ENCODE results near the gene MBP.

The MBP gene

GRCh38 chr18:77065221-77065981 is 67.2 kb downstream of the MBP start:
- DNase-seq (ENCODE audit: low spot score) = peak; percentile 66

GRCh38 chr18:77063260-77063659 is 69.3 kb downstream of the MBP start:
- DNase-seq (ENCODE audit: low spot score) = peak; percentile 84

DNA sequence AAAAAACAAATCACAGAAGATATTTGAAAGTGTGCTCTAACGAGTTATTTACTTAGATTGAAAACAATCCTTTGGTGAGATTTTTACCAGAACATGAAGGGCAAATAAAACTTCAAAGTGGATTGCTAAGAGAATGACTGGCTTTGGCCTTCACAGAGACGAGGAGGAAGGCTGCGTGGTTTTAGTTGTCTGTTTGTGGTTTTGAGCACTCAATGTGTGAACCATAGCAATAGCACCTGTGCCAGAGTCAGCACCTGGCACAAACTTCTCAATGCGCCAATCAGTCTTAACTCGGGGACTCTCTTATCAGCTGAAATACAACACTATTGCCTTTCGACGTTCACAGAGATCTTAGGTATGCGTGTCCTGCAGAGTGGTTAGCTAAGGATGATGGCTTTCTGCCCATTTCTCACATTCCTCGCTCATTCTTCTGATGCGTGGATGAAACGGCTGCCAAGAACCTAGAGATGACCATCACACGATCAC is 70.0 kb downstream of the MBP start:
- DNase-seq (ENCODE audit: low spot score) = peak; percentile 91

DNA sequence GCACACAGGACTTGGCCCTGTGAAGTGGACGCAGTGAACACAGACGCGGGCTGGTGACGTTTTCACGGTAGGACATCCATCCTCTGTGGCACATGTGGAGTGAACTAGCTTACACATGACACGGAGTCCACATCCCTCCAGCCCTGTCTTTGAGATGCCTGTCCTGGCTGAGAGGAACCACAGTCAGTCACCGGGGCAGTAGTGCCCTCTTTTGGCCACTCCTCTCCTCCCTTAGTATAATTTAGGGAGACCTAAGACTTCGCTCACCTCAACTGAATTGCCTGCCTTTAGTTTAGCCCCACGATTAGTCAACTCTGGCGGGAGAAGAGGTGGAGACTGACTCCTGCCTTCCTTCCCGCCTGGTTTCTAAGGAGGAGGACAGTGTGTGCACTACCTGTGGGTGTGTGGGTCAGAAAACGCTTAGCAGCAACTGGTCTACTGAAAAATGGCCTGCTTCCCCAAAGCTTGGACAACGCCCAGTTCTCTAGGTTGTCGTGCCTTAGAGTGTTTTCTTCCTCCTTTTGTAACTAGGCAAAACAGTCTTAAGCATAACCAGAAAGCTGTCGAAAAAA is 70.6 kb downstream of the MBP start:
- no peak for DNase-seq (ENCODE audit: low spot score)

DNA sequence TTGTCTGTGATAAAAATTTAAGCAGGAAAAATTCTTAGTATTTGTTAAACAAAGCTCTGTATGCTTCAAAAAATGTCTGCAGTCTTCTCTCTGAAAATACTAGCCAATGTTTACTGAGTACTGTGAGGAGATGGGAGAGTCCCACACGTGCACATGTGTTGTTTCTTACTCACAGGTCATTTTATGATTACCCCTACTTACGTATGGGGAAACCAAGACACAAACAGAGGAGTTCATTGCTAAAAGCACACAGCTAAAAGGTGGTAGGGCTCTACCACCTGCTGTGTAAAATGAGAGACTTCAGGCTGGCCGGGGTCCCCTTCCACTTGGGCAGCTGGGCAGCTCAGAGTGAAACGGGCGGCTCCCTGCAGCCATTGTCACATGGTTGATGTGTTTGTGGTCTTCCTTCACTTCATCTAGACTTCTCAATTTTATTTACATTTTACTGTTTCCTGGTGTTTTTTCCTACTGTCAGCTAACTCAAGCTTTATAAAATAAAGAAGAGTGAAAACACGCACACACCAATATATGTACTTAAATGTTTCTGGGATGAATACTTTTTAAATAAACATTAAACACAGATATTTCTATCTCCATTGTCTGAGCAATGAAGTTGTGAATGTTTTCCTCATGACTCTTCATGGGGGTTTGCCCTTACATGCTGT is 71.2 kb downstream of the MBP start:
- peak; percentile 38 for DNase-seq (ENCODE audit: low spot score)

GRCh38 chr18:77060151-77060550 is 72.4 kb downstream of the MBP start:
- no peak for DNase-seq (ENCODE audit: low spot score)

DNA sequence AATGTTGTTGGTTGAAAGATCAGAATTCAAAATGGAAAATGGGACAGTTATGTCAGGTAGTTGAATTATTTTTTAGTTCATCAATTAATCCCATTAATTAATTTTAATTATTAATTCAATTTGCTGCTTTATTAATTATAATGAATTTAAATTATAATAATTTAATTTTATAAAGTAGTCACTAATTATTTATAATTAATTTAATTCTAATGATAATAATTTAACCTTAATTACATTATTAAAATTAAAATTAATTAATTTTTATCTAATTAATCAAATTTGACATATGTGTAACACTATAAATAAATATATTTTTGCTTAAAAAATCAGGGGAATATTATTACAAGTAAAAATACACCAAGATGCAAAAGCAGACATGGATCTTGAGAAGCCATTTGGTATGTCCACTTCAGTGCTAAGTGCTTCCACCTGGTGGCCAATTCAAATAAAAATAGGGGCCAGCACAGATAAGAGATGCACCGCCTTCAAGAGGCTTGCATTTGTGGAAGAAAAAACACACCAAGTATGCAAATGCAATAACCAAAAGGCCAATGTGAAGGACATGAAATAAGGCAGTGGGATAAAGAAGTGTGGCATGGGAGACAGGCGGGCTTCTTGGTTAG is 73.2 kb downstream of the MBP start:
- peak; percentile 49 for DNase-seq (ENCODE audit: low spot score)

DNA sequence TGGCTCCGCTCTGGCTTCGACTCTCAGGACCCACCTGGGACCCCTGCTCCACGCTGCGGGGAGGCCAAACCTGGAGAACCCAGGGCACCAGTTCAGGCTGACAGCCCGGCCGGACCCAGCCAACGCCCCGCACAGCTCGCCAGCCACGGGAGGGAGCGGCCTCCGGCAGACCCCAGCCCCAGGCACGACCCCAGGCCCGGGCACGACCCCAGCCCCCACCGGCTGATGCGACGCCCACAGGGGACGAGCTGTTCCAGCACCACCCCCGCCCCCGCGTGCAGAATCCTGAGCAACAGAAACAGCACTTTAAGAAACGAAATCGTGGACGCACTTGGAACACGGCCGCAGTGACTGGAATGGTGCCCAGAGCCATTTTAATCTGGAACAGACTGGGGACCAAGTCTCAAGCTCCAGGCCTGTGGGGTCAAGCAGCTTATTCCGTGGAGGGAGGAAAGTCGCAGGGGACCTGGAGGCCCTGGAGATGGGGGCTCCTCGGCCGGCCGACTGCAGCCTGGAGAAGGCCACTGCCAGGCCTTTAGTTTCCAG is 74.2 kb downstream of the MBP start:
- DNase-seq (ENCODE audit: low spot score) = no peak

- no peak for DNase-seq (ENCODE audit: low spot score)
Observed at GRCh38 chr18:77057006-77057395, 75.6 kb downstream of the MBP start.

- no peak for DNase-seq (ENCODE audit: low spot score)
Observed at GRCh38 chr18:77056344-77057005, 76.1 kb downstream of the MBP start.

GRCh38 chr18:77055429-77056300 is 76.9 kb downstream of the MBP start:
- DNase-seq (ENCODE audit: low spot score) = no peak

DNA sequence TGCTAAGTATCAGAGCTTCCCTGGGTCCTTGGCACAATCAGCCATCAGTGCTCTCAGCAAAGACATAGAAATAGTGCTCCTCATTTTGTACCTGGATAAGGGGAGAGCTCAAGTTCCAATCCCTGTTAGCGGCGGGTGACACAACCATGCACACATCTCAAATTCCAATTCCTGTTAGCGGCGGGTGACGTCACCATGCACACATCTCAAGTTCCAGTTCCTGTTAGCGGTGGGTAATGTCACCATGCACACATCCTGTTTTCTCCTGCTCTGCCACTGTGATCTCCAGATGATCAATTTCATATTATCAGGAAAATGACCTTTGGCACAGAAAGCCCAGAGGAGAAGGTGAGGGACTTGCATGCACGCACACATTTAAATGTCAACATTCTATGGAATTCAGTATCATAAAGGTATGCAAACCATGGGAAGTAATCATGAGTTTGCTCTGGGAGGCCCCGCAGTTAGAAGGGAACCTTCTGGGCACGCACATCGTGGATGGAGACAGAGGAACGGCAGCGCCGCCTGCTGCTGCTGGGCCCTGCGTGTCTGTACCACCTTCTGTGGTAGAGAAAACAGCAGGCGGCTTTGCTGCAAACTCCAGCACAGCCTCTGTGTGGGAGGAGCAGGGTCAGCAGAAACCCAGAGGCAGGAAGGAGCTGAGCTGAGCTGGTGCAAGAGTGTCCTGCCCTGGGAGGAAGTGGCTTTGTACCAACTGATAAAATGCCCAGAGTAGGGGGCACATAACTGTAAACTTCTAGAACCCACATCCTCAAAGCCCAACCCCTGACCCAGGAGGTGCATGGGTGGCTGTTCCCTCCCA is 77.8 kb downstream of the MBP start:
- DNase-seq (ENCODE audit: low spot score) = peak; percentile 81

DNA sequence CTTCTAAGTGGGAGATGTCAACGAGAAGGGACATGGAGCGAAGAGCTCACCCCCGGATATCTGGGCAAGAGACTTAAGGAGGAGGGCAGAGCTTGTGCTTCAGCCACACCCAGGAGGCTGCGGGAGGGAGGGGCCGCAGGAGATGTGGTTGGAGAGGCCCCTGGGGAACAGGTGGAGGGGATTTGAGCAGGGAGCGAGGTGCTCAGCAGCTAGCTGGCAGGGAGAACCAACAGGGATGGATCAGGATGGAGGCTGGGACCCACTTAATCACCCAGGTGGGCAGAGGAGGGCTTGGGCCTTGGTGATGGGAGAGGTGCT is 78.3 kb downstream of the MBP start:
- peak; percentile 21 for DNase-seq (ENCODE audit: low spot score)

DNA sequence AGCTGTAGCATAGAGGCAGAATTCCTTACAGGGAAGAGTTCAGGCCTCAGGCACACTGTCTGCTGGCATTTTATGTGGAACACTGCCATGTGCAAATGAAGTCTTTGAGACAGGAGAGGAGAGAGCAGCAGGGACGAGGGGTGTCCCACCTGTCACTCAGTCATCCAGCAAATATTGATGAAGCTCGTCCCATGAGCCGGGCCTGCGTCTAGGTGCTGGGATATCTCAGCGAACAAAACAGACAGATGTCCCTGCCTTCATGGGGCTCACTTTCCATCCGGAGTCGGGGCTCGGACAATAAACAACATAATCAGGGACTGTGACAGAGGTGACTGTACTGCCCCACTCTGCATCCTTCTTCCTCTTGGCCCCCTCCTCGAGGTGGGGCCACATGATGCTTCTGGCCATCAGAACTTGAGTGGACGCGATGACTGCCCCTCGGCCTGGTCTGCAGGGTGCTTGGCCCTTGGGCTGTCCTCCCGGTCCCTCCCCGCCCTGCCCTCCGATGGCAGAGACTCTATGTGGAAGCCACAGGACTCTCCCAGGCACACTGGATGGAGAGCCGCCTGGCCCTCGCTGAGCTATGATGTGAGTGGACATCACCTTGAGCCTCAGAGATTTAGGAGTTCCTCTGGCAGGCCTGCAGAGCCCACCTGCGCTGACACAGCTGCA is 78.8 kb downstream of the MBP start:
- DNase-seq (ENCODE audit: low spot score) = no peak

- DNase-seq (ENCODE audit: low spot score) = no peak
Observed at GRCh38 chr18:77052983-77053309, 79.6 kb downstream of the MBP start.

DNA sequence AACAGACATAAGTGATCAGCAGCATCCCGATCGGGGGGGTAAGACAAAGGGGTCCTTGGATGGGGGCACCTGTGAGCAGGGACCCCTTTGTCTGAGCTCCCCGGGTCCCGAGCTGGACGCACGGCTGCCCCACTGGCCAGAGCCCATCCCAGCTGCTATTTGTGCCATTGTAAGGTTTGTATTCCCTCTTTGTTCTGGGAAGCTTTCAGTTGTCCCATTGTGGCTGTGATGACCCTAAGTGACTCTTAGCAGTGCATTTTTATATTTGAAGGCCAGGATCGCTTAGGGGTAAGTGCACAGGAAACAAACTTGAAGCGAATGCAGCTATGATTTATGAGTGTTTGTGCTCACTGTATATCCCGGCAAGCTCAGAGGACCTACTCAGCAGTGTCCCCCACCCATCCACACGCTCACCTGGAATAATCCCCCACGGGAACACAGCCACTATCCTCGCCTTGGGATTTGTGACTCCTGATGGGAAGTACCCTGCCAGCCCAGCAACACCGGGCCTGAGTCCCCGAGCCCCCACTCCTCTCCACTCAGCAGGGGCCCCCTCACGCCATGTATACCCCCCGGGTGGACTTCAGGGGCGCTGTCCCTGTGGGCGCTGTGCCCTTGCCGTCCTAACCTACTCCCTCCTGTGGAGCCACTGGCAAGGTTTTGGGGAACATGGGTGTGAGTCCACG is 80.1 kb downstream of the MBP start:
- no peak for DNase-seq (ENCODE audit: low spot score)

DNA sequence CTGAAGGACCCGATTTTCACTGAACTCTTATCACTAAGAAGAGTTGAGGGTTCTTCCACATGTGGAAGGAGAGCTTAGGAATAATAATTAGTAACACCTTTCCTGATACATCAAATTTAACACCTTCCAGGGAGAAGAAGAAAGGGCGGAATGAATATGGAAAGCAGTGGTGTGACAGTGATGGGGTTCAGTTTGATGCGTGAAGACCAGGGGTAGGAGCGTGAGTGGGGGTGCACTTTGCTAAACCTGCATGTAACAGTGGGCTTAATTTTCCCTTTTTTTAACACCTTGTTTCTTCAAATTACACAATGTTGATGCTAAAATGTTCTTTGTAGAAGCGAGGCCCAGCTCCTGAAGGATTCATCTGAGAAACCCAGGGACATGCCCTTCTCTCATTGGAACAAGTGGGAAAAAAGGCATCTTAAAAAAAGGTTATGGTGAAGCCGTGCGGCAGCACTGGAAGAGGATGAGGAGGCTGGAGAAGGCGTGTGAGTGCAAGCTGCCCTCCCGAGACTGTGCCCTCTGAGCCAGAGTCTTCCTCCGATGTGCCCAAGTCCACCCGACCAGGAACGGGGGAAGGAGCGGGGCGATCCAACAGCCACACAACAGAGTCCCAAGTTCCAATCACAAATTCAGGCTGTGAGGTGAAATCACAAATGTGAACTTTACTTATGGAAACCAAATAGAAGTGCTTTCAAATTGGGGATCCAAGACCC is 80.8 kb downstream of the MBP start:
- DNase-seq (ENCODE audit: low spot score) = no peak

- no peak for DNase-seq (ENCODE audit: low spot score)
Observed at GRCh38 chr18:77049938-77050337, 82.6 kb downstream of the MBP start.
